SU-DHL-6 (cell line): Measurements from ENCODE around the gene TSHR.

Source experiments
- EZH2phosphoT487 ChIP-seq: fragments of 200-600 bp; sonication (generic), shearing (Covaris generic); conservative IDR thresholded peaks from 2 replicates; pipeline ENCODE4 v1.6.1; 2018; ENCODE audit warnings: mild to moderate bottlenecking, antibody characterized with exemption, low read length, moderate library complexity, mixed read lengths
- TF ChIP-seq, protein P1 (sequence below): fragments of 200-600 bp; sonication (generic); IDR thresholded peaks from one replicate; pipeline ENCODE4 v1.5.1; 2017; ENCODE audit warnings: antibody characterized with exemption, mild to moderate bottlenecking, low read length, moderate library complexity; ENCODE audit not compliant: insufficient read depth, poor library complexity, severe bottlenecking

DNA sequence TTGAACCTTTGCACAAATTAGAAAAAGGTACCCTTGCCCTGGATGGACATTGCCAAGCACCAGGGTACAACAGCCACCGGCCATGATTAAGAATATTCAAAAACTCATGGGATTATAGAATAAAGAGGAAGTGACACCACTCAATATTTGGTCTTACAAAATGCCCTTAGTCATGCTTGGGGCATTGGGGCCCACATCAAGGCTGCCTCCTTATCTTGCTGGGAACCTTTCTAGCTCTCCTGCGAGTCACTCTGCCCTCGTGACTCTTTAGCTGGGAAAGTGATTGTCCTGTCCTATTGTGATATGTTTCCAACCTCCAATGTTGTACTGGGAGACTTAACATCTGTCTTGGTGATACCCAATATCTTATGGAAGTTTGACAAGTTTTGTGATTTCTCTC, 207.5 kb downstream of the TSHR start:
- TF ChIP-seq, protein P1, sequence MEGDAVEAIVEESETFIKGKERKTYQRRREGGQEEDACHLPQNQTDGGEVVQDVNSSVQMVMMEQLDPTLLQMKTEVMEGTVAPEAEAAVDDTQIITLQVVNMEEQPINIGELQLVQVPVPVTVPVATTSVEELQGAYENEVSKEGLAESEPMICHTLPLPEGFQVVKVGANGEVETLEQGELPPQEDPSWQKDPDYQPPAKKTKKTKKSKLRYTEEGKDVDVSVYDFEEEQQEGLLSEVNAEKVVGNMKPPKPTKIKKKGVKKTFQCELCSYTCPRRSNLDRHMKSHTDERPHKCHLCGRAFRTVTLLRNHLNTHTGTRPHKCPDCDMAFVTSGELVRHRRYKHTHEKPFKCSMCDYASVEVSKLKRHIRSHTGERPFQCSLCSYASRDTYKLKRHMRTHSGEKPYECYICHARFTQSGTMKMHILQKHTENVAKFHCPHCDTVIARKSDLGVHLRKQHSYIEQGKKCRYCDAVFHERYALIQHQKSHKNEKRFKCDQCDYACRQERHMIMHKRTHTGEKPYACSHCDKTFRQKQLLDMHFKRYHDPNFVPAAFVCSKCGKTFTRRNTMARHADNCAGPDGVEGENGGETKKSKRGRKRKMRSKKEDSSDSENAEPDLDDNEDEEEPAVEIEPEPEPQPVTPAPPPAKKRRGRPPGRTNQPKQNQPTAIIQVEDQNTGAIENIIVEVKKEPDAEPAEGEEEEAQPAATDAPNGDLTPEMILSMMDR: no peak
- TF ChIP-seq EZH2phosphoT487: no peak
